HepG2 (cell line): ENCODE results near the gene CELSR3. TPM values are rescaled to one million over a fixed set of nuclear protein-coding genes. Genes with fewer than 3 reads are reported as not detected.

Experiments used
- ATAC-seq: fragments of 200-7000 bp; cut with Tn5 transposase; 3 replicates; pipeline ENCODE4 v1.9.1; 2020; ENCODE audit warnings: mild to moderate bottlenecking, moderate library complexity
- BruUV-seq: library from RNA; stranded (reverse); fragments of 400-500 nt; replicated peaks from 2 replicates; lab custom pipeline; 2021; lab: Mats Ljungman, UMichigan
- CTCF ChIA-PET: fragments of 300-600 bp; formaldehyde crosslinking; extraction: SDS; loops from one replicate; lab custom pipeline; 2021; ENCODE audit warnings: low total read pairs, inconsistent platforms, low intra/inter-chr PET ratio; lab: Yijun Ruan, JAX
- POLR2A ChIA-PET: fragments of 350-600 bp; sonication (Branson Sonifier 250); formaldehyde crosslinking; loops from one replicate; lab custom pipeline; 2020; ENCODE audit warnings: antibody characterized with exemption, inconsistent platforms; lab: Yijun Ruan, JAX
- DNase-seq: peaks from one replicate; pipeline ENCODE4 v3.0.0-alpha.2; 2015; ENCODE audit warnings: low spot score
- FAIRE-seq: peaks from 3 replicates; lab custom pipeline; 2011; peaks lifted over from hg19 to GRCh38; lab: Jason Lieb, UNC
- H2AFZ ChIP-seq: one replicate; pipeline ENCODE4 v1.6.1; 2011; ENCODE audit warnings: low read length, inconsistent platforms
- H3K27ac ChIP-seq: fragments of 300-600 bp; 3 replicates; pipeline ENCODE4 v1.8.0; 2011; ENCODE audit warnings: mixed run types, mild to moderate bottlenecking, mixed read lengths, low read length, inconsistent platforms; ENCODE audit not compliant: insufficient read depth; ENCODE audit errors: extremely low read length
- H3K27me3 ChIP-seq, 2 experiments: fragments of 200-600 bp in 1 of 2; 2 replicates in 1 of 2; 3 replicates in 1 of 2; pipeline versions ENCODE4 v1.6.0 to v1.8.0; 2011; ENCODE audit warnings: low read length in 2 of 2, mild to moderate bottlenecking in 2 of 2, moderate library complexity in 2 of 2, inconsistent platforms in 1 of 2; ENCODE audit not compliant: insufficient read depth in 2 of 2, control insufficient read depth in 1 of 2
- H3K36me3 ChIP-seq, 2 experiments: fragments of 200-600 bp in 1 of 2; replicated peaks in 1 of 2; 2 replicates in 1 of 2; 3 replicates in 1 of 2; pipeline versions ENCODE4 v1.5.1 to v1.8.0; 2011; ENCODE audit warnings: low read length in 2 of 2, inconsistent platforms in 1 of 2; ENCODE audit not compliant: insufficient read depth in 2 of 2, control insufficient read depth in 1 of 2
- H3K4me1 ChIP-seq: 2 replicates; pipeline ENCODE4 v1.5.1; 2012; ENCODE audit warnings: low read length, inconsistent platforms; ENCODE audit not compliant: insufficient read depth
- H3K4me2 ChIP-seq: 2 replicates; pipeline ENCODE4 v1.6.0; 2011; ENCODE audit warnings: low read depth, low read length, inconsistent platforms
- H3K4me3 ChIP-seq, 3 experiments: fragments of 200-600 bp in 1 of 3; sonication (generic), shearing (Covaris generic) in 1 of 3; replicated peaks in 1 of 3; 2 replicates each; pipeline ENCODE4 v1.5.1; 2011 to 2016; ENCODE audit warnings: low read length in 3 of 3, inconsistent platforms in 2 of 3, low read depth in 2 of 3, mild to moderate bottlenecking in 2 of 3, control low read depth in 1 of 3, mixed read lengths in 1 of 3; ENCODE audit not compliant: insufficient read depth in 1 of 3
- H3K79me2 ChIP-seq: one replicate; pipeline ENCODE4 v1.6.1; 2011; ENCODE audit warnings: low read length, inconsistent platforms; ENCODE audit not compliant: insufficient read depth
- H3K9ac ChIP-seq: 2 replicates; pipeline ENCODE4 v1.6.0; 2011; ENCODE audit warnings: mild to moderate bottlenecking, low read depth, low read length, inconsistent platforms; ENCODE audit not compliant: insufficient read depth
- H3K9me3 ChIP-seq: 2 replicates; pipeline ENCODE4 v1.5.1; 2012; ENCODE audit warnings: mild to moderate bottlenecking, low read length
- H4K20me1 ChIP-seq: 2 replicates; pipeline ENCODE4 v1.6.0; 2011; ENCODE audit warnings: inconsistent platforms, mild to moderate bottlenecking, low read length, moderate library complexity; ENCODE audit not compliant: insufficient read depth
- DR1 ChIP-seq: sonication (generic); formaldehyde crosslinking; IDR thresholded peaks from 2 replicates; pipeline ENCODE4 v1.8.0; 2021; ENCODE audit warnings: mild to moderate bottlenecking, missing genetic modification reagents, inconsistent platforms
- ELF1 ChIP-seq: sonication (generic); formaldehyde crosslinking; IDR thresholded peaks from 2 replicates; pipeline ENCODE4 v1.4.0; 2020; ENCODE audit warnings: missing genetic modification reagents
- RAD51 ChIP-seq: fragments of 450-650 bp; IDR thresholded peaks from 2 replicates; pipeline ENCODE4 v1.6.1; 2016; ENCODE audit warnings: borderline replicate concordance
- ZC3H4 ChIP-seq: sonication (generic); formaldehyde crosslinking; IDR thresholded peaks from 2 replicates; pipeline ENCODE4 v1.4.0; 2020; ENCODE audit warnings: missing genetic modification reagents, borderline replicate concordance
- ZMYM3 ChIP-seq: sonication (generic); formaldehyde crosslinking; IDR thresholded peaks from 2 replicates; pipeline ENCODE4 v1.5.1; 2020; ENCODE audit warnings: mild to moderate bottlenecking, missing genetic modification reagents
- WGBS: methylation state at CpG from one replicate; pipeline ENCODE4 v1.1.6; 2017; ENCODE audit warnings: low lambda C conversion rate; 5-methylcytosine and 5-hydroxymethylcytosine counted together
- in situ Hi-C: cut with HindIII; loops from 2 replicates; pipeline ENCODE4 v1.10.0; 2017; ENCODE audit warnings: low pct_unique_long_range_greater_than_20kb; ENCODE audit not compliant: extremely low pct_ligation_motif_present
- intact Hi-C: fragments of 100-400 bp; cut with micrococcal nuclease; formaldehyde crosslinking; loops from one replicate; pipeline ENCODE4 v1.10.0; 2022; ENCODE audit not compliant: unreplicated experiment
- polyA plus RNA-seq, 8 experiments: library from polyadenylated mRNA; depleted of rRNA in 3 of 8; stranded (reverse) in 7 of 8; unstranded in 1 of 8; fragments of >200 nt; fragmentation: Illumina TruSeq in 4 of 8; extraction: Trizol in 4 of 8; gene quantifications; 2 replicates each; pipeline versions ENCODE4 v1.2.1 to v1.2.3, GENCODE V29; 2011 to 2016; ENCODE audit warnings: low read depth in 4 of 8, missing spikeins in 1 of 8, mixed read lengths in 1 of 8; ENCODE audit not compliant: insufficient read depth in 1 of 8
- total RNA-seq, 5 experiments: library from RNA; depleted of rRNA; stranded (reverse); fragments of >200 nt; fragmentation: Illumina TruSeq; extraction: Trizol; gene quantifications; 2 replicates each; pipeline ENCODE4 v1.2.3, GENCODE V29; 2016; ENCODE audit warnings: low read depth in 1 of 5
- TF ChIP-seq, protein P1 (sequence below): sonication (generic); formaldehyde crosslinking; IDR thresholded peaks from 2 replicates; pipeline ENCODE4 v1.5.1; 2020; ENCODE audit warnings: missing genetic modification reagents, mild to moderate bottlenecking, borderline replicate concordance
- TF ChIP-seq, protein P2 (sequence below): sonication (generic); formaldehyde crosslinking; IDR thresholded peaks from 2 replicates; pipeline ENCODE4 v1.4.0; 2020; ENCODE audit warnings: missing genetic modification reagents, mild to moderate bottlenecking, borderline replicate concordance
- TF ChIP-seq, protein P3 (sequence below): sonication (generic); formaldehyde crosslinking; IDR thresholded peaks from 2 replicates; pipeline ENCODE4 v1.4.0; 2020; ENCODE audit warnings: mild to moderate bottlenecking, missing genetic modification reagents

Gene CELSR3
- total and polyA plus RNA-seq, 2 of the 13 experiments (the other 11 are each of a cell fraction or from before 2014, with no cell fraction given): 5.4 to 6.7 TPM

DNA sequence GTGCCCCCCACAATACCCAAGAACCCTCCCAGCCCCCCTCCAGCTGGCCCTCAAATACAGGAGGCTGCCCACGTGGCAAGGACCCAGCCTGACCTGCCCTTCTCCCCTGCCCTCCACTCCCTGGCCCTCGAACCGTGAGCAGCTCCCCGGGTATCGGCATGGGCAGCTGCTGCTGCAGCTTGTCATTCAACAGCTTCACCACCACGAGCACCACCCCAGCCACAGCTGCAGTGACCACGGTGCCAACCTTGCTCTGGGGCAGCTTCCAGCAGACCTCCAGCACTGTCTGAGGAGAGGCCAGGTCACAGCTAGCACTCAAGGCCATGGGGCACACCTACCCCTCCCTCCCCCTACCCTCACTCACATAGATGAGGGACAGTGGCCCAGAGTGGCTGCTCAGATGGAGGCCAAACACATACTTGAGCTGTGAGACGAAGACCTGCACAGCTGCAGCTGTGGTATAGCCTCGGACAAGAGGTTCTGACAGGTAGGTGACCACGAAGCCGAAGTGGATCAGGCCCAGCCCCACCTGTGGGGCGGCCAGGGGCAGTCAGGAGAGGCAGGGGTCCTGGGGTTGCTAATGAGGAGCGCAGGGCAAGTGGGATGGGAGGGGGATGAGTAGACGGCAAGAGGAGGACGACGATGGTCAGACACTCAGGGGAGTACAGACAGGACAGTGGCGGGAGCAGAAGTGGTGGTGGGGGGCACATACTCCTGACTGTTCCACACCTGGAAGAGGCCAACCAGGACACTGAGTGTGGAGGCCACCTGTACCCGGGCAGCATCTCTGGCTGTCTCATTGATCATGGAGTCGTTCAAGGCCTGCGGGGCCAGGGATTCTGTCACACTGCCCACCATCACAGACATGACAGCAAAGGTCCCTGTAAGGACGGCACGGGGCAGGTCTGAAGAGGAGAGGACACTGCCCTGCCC lies 30.9 kb downstream of the CELSR3 start:
- CTCF ChIA-PET: no interaction called here
- TF ChIP-seq ZMYM3 (CRISPR knock-in tag) (no peak), RAD51 (no peak), DR1 (no peak), ELF1 (no peak), ZC3H4 (CRISPR knock-in tag) (no peak)
- TF ChIP-seq, protein P1, sequence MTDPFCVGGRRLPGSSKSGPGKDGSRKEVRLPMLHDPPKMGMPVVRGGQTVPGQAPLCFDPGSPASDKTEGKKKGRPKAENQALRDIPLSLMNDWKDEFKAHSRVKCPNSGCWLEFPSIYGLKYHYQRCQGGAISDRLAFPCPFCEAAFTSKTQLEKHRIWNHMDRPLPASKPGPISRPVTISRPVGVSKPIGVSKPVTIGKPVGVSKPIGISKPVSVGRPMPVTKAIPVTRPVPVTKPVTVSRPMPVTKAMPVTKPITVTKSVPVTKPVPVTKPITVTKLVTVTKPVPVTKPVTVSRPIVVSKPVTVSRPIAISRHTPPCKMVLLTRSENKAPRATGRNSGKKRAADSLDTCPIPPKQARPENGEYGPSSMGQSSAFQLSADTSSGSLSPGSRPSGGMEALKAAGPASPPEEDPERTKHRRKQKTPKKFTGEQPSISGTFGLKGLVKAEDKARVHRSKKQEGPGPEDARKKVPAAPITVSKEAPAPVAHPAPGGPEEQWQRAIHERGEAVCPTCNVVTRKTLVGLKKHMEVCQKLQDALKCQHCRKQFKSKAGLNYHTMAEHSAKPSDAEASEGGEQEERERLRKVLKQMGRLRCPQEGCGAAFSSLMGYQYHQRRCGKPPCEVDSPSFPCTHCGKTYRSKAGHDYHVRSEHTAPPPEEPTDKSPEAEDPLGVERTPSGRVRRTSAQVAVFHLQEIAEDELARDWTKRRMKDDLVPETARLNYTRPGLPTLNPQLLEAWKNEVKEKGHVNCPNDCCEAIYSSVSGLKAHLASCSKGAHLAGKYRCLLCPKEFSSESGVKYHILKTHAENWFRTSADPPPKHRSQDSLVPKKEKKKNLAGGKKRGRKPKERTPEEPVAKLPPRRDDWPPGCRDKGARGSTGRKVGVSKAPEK (CRISPR knock-in tag): no peak
- TF ChIP-seq, protein P2, sequence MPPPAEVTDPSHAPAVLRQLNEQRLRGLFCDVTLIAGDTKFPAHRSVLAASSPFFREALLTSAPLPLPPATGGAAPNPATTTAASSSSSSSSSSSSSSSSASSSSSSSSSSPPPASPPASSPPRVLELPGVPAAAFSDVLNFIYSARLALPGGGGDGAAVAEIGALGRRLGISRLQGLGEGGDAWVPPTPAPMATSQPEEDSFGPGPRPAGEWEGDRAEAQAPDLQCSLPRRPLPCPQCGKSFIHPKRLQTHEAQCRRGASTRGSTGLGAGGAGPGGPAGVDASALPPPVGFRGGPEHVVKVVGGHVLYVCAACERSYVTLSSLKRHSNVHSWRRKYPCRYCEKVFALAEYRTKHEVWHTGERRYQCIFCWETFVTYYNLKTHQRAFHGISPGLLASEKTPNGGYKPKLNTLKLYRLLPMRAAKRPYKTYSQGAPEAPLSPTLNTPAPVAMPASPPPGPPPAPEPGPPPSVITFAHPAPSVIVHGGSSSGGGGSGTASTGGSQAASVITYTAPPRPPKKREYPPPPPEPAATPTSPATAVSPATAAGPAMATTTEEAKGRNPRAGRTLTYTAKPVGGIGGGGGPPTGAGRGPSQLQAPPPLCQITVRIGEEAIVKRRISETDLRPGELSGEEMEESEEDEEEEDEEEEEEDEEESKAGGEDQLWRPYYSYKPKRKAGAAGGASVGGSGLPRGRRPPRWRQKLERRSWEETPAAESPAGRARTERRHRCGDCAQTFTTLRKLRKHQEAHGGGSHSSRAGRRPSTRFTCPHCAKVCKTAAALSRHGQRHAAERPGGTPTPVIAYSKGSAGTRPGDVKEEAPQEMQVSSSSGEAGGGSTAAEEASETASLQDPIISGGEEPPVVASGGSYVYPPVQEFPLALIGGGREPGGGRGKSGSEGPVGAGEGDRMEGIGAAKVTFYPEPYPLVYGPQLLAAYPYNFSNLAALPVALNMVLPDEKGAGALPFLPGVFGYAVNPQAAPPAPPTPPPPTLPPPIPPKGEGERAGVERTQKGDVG (CRISPR knock-in tag): no peak
- TF ChIP-seq, protein P3, sequence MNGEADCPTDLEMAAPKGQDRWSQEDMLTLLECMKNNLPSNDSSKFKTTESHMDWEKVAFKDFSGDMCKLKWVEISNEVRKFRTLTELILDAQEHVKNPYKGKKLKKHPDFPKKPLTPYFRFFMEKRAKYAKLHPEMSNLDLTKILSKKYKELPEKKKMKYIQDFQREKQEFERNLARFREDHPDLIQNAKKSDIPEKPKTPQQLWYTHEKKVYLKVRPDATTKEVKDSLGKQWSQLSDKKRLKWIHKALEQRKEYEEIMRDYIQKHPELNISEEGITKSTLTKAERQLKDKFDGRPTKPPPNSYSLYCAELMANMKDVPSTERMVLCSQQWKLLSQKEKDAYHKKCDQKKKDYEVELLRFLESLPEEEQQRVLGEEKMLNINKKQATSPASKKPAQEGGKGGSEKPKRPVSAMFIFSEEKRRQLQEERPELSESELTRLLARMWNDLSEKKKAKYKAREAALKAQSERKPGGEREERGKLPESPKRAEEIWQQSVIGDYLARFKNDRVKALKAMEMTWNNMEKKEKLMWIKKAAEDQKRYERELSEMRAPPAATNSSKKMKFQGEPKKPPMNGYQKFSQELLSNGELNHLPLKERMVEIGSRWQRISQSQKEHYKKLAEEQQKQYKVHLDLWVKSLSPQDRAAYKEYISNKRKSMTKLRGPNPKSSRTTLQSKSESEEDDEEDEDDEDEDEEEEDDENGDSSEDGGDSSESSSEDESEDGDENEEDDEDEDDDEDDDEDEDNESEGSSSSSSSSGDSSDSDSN (CRISPR knock-in tag): no peak

More for the DNA sequence above, 30.9 kb downstream of the CELSR3 start:
- peaks cover 52% of the 10 kb centered on the region for H3K4me1 ChIP-seq
- no peaks in the 10 kb centered on the region; a peak in 1 of 5 replicates for H3K27me3 ChIP-seq
- H2AFZ ChIP-seq: no peak overlapping the region
- 96% methylated on average over 20 of the region's 22 CpGs for WGBS
- H3K4me3 ChIP-seq: no peak overlapping the region; a peak in 1 of 6 replicates
- in situ Hi-C loops: no loop called here
- BruUV-seq: no TSS peak
- no peaks in the 10 kb centered on the region for H3K9me3 ChIP-seq
- H3K9ac ChIP-seq: no peak overlapping the region
- no peak for DNase-seq
- H3K36me3 ChIP-seq: peaks cover 27 to 70% of the 10 kb centered on the region in 2 experiments
- FAIRE-seq: no peak
- H4K20me1 ChIP-seq: no peaks in the 10 kb centered on the region
- POLR2A ChIA-PET: interaction anchor here (4.8 kb wide), 1 partner anchor 9 kb away, joined by 140 read pairs; the partner anchor contains the start of gene TMEM89
- no peak overlapping the region; the same call in 1 of the 2 replicates for H3K4me2 ChIP-seq
- intact Hi-C loops: no loop called here
- ATAC-seq: no peak
- no peak overlapping the region for H3K27ac ChIP-seq
- H3K79me2 ChIP-seq: peaks cover 42% of the 10 kb centered on the region
